ENCODE data around the gene TOMM70. TPM values are rescaled to one million over a fixed set of nuclear protein-coding genes. Genes with fewer than 3 reads are reported as not detected.

Gene TOMM70
- total RNA-seq, 2 experiments from 2014 or later: 38.9 to 46.9 TPM

DNA sequence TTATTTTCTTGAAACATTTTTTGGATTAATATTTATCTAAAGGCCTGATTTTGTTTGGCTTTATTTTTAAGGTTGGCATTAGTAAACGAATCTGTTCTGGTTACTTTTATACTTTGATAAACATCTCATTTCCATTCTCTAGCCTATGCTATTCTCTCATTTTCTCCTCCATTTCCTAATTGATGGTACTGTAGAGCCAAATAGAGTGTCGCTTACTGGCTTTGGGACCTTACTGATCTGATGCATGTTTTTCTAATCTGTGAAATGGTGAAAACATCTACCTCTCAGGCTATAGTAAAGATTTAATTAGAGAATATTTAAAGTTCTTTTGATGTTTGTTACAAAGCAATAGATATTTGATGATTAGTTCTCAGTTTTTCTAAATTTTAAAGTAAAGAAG lies 2.0 kb upstream of the TOMM70 start:
- H3K36me3 Mint-ChIP-seq: peaks cover 32% of the 10 kb centered on the region
- DNase-seq (no peak), ATAC-seq (no peak)
- peaks cover 48% of the 10 kb centered on the region for H3K4me1 Mint-ChIP-seq
- H3K4me3 Mint-ChIP-seq: peak overlapping the region; percentile 85
- H3K9me3 Mint-ChIP-seq (ENCODE audit: low read depth): peaks cover 10% of the 10 kb centered on the region
- peak overlapping the region; percentile 94 for H3K27ac Mint-ChIP-seq
- CTCF ChIA-PET: interaction anchor here (2.1 to 4.2 kb wide), 3 partner anchors 65 to 86 kb away, joined by 6 to 14 read pairs (median 10); partner anchors contain the start of gene NIT2
- H3K27me3 Mint-ChIP-seq: no peaks in the 10 kb centered on the region

DNA sequence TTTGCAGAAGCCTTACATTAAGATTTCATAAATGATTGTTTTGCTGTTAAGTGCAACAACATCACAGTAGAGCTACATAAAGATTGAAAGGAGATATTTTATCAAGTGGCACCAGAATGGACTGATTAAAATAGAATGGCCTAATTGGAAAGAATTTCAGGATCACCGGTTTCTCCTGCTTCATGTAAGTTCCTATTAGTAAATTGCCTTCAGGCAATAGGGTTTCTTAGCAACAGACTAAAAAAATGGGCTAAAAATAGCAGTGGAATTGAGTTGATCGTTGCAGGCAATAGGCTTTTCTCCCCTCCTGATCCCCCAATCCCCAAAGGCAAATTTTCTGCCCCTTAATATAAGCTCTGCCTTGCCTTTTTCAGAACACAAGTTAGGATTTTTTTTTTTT lies 1.4 kb upstream of the TOMM70 start:
- Mint-ChIP-seq H3K27ac (peak overlapping the region; percentile 94), H3K4me3 (peak overlapping the region; percentile 85), H3K4me1 (peaks cover 51% of the 10 kb centered on the region), H3K9me3 (ENCODE audit: low read depth) (peaks cover 4% of the 10 kb centered on the region), H3K27me3 (no peaks in the 10 kb centered on the region), H3K36me3 (peaks cover 28% of the 10 kb centered on the region)
- ATAC-seq (no peak), DNase-seq (no peak)
- CTCF ChIA-PET: interaction anchor here (0.8 to 4.2 kb wide), 7 partner anchors 65 to 584 kb away, joined by 3 to 14 read pairs (median 6); partner anchors contain the start of genes CMSS1 and NIT2

DNA sequence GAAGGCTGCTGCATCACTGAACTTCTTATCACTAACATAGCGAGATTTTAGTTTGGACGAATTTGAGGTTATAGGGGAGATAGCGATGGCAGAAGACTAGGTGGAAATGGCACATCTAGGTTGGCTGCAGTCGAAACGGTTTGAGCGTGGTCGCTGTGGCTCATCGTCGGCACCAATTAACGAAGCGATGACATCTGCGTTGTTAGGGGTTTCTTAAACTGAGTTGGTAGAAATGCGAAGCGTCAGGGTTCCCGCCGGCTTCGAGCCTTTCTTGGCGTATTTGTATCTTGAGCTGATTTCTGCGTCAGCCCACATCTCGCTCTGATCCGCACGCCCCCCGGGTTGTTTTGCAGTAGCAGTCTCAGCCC lies 769 bp upstream of the TOMM70 start:
- Mint-ChIP-seq H3K4me3 (peak overlapping the region; percentile 85), H3K9me3 (ENCODE audit: low read depth) (peaks cover 3% of the 10 kb centered on the region), H3K27me3 (no peaks in the 10 kb centered on the region), H3K36me3 (peaks cover 28% of the 10 kb centered on the region), H3K4me1 (peaks cover 54% of the 10 kb centered on the region), H3K27ac (peak overlapping the region; percentile 94)
- CTCF ChIA-PET: interaction anchor here (0.6 to 4.2 kb wide), 10 partner anchors 16 to 584 kb away, joined by 3 to 14 read pairs (median 4); partner anchors contain the start of genes CMSS1 and NIT2
- peak; percentile 20 for ATAC-seq
- DNase-seq: peak; percentile 76

DNA sequence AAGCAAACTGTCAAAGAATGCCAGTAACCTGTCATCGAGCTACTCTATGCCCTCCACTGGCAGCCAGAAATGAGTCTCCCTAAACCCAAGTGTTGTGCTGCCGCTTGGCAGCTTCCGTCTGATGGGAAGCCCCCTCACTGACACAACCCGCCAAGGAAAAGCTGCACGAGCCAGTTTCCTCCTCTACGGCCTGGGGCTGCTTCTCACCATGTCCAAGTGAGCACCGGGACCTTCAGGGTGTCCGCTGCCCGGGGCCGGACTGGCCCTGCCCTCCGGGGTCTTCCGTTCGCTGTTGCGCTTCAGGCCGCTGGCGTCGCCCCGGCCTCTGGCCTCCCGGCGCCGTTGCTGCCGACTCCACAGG lies 490 bp downstream of the TOMM70 start:
- peak overlapping the region; percentile 94 for H3K27ac Mint-ChIP-seq
- H3K36me3 Mint-ChIP-seq: peaks cover 28% of the 10 kb centered on the region
- peak; percentile 17 for ATAC-seq
- H3K9me3 Mint-ChIP-seq (ENCODE audit: low read depth): no peaks in the 10 kb centered on the region
- no peaks in the 10 kb centered on the region for H3K27me3 Mint-ChIP-seq
- H3K4me3 Mint-ChIP-seq: peak overlapping the region; percentile 85
- peaks cover 61% of the 10 kb centered on the region for H3K4me1 Mint-ChIP-seq
- peak; percentile 76 for DNase-seq
- CTCF ChIA-PET: interaction anchor here (4.2 kb wide), 1 partner anchor 66 kb away, joined by 14 read pairs; the partner anchor contains the start of gene NIT2

DNA sequence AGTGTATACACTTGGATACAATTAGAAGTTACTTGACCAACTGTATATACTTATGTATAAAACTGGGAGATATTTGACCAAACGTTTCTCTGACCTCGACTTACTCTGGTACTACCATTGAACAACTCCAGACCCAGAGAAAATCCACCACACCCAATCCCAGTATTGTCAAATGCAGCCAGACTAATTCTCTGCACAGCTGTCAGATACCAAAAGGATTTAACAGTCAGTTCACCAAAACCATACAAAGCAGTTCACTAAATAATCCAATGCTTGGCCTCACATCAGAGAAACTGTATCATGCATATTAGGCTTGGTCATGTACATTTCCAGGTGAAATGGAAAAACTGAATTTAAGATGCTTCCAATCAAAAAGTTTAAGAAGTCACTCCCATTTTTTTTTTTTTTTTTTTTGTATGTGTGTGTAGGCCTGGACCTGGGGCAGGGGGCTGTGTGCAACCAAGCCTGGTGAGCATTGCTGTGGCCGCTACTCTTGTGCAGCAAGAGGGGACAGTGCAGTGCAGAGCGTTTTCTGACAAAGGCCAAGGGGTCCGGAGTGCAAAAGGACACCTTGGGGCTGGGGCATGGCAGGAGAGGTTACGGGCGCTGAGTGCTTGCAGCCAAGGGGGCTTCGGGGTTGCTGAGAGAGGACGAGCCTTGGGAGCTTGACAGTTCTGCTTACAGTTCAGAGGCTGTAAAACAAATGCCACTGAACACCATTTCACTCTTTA lies 1.4 kb downstream of the TOMM70 start:
- Mint-ChIP-seq H3K27me3 (no peaks in the 10 kb centered on the region), H3K36me3 (peaks cover 26% of the 10 kb centered on the region), H3K27ac (peak overlapping the region; percentile 94), H3K4me1 (peaks cover 57% of the 10 kb centered on the region), H3K4me3 (peak overlapping the region; percentile 85), H3K9me3 (ENCODE audit: low read depth) (no peaks in the 10 kb centered on the region)
- ATAC-seq (no peak), DNase-seq (peak; percentile 40)
- CTCF ChIA-PET: interaction anchor here (0.7 to 4.2 kb wide), 3 partner anchors 61 to 65 kb away, joined by 3 to 14 read pairs (median 3); partner anchors contain the start of gene NIT2

DNA sequence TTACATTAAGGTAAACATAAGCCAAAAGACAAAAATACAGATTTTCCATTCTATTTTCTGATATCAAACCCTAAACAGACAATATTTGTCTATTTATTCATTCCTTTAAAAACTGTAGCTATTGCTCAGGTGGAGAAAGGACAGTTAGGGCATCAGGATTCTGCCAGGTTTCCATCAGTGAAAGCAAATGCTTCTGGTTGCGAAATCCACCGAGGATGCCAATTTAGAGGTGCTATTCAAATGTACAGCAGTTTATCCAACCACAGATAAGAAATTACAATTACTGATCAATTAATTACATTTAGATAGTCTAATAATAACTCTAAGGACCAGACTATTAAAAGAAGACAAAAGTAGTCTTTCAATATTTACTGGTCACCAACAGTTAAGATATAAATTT lies 3.9 kb downstream of the TOMM70 start:
- ATAC-seq (no peak), DNase-seq (no peak)
- Mint-ChIP-seq H3K27ac (no peak overlapping the region), H3K4me3 (no peak overlapping the region), H3K27me3 (no peaks in the 10 kb centered on the region), H3K4me1 (peaks cover 43% of the 10 kb centered on the region), H3K36me3 (peaks cover 33% of the 10 kb centered on the region), H3K9me3 (ENCODE audit: low read depth) (no peaks in the 10 kb centered on the region)
- CTCF ChIA-PET: no interaction called here

DNA sequence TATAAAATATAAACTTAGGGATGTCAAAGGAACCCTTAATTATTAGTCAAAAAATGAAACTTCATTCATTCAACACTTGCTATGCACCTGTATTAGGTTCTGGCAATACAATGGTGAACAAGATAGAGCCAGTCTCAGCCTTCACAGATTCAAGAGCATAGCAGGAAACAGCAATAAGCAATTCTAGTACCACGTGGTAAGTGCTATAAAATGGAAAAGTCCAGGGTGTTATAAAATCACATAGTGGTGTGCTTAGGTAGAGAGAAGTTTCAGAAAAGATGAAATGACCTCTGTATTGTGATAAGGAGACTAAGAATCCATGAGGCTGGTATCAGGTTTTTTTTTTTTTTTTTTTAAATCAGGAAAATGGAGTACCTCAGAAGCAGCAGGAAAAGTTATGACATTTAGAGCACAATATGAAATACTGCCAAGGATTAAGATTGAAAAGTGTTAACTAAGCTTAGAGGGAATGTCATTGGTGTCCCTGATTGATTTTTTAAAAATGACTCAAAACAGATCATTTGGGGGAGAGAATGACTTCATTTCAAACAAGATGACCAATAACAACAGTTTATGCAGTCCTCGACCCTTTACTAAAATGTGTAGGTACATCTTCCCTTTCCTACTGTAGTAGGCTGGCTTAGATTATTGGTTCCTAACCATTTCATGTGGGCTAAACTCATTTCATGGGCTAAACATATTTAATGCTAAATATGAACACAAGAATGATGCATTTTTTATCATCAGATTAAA lies 5.0 kb downstream of the TOMM70 start:
- no peaks in the 10 kb centered on the region for H3K27me3 Mint-ChIP-seq
- H3K27ac Mint-ChIP-seq: peak overlapping the region; percentile 41
- H3K4me1 Mint-ChIP-seq: peaks cover 43% of the 10 kb centered on the region
- CTCF ChIA-PET: interaction anchor here (1.4 kb wide), 1 partner anchor 79 kb away, joined by 3 read pairs; no protein-coding TSS in a partner anchor
- no peak for DNase-seq
- no peaks in the 10 kb centered on the region for H3K9me3 Mint-ChIP-seq (ENCODE audit: low read depth)
- peaks cover 38% of the 10 kb centered on the region for H3K36me3 Mint-ChIP-seq
- H3K4me3 Mint-ChIP-seq: no peak overlapping the region
- no peak for ATAC-seq

DNA sequence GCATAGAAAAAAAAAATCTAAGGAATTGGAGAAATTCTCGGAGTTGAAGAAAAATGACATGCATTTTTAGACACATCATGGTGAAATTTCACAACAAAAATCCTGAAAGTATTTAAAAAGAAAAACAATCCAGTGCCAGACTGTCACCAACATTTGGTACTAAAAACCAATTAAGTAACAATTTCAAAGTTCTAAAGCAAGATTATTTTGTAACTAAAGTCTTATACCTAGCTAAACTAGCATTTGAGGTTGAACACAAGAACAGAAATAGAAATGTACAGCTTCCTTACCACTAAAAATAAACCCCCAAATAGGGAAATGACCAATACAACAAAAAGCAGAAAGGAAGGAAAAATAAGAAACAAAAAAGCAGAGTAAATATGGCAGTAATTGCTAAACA lies 11.9 kb downstream of the TOMM70 start:
- Mint-ChIP-seq H3K4me3 (no peak overlapping the region), H3K27ac (no peak overlapping the region), H3K4me1 (peaks cover 9% of the 10 kb centered on the region), H3K9me3 (ENCODE audit: low read depth) (peaks cover 4% of the 10 kb centered on the region), H3K36me3 (peaks cover 54% of the 10 kb centered on the region), H3K27me3 (no peaks in the 10 kb centered on the region)
- ATAC-seq: no peak
- DNase-seq: no peak
- CTCF ChIA-PET: no interaction called here

DNA sequence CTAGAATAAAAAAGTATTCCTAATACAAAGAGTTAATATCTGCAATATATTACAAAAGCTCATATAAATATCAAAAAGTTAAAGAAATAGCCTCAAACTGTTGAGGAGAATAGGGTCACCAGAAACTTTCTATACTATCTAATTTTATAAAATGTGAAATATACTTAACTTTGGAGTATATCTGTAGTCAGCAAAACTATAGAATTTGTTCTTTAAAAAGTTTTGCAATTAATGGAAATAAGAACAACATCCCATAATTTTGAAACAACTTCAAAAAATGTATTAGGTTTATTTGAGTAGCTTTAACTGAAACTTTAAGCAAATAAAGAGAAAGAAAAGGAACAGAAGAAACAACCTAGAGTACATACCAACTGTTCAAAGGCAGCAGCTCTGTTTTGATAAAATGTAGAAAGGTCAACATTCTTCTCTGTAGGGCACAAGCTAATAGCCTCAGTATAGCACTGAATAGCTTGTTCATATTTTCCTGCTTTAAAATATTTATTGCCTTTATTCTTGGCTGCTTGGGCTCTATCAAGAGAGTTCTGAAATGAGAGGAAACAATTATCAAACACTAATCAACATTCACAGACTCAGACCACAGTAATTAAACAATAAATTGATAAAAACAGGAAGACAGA lies 14.3 kb downstream of the TOMM70 start:
- no peak overlapping the region for H3K4me3 Mint-ChIP-seq
- peaks cover 51% of the 10 kb centered on the region for H3K36me3 Mint-ChIP-seq
- CTCF ChIA-PET: interaction anchor here (1.0 to 1.8 kb wide), 3 partner anchors 15 to 70 kb away, joined by 3 to 6 read pairs (median 3); partner anchors contain the start of genes LNP1 and TOMM70
- DNase-seq (no peak), ATAC-seq (no peak)
- no peak overlapping the region for H3K27ac Mint-ChIP-seq
- H3K4me1 Mint-ChIP-seq: peaks cover 2% of the 10 kb centered on the region
- no peaks in the 10 kb centered on the region for H3K27me3 Mint-ChIP-seq
- H3K9me3 Mint-ChIP-seq (ENCODE audit: low read depth): peaks cover 4% of the 10 kb centered on the region

DNA sequence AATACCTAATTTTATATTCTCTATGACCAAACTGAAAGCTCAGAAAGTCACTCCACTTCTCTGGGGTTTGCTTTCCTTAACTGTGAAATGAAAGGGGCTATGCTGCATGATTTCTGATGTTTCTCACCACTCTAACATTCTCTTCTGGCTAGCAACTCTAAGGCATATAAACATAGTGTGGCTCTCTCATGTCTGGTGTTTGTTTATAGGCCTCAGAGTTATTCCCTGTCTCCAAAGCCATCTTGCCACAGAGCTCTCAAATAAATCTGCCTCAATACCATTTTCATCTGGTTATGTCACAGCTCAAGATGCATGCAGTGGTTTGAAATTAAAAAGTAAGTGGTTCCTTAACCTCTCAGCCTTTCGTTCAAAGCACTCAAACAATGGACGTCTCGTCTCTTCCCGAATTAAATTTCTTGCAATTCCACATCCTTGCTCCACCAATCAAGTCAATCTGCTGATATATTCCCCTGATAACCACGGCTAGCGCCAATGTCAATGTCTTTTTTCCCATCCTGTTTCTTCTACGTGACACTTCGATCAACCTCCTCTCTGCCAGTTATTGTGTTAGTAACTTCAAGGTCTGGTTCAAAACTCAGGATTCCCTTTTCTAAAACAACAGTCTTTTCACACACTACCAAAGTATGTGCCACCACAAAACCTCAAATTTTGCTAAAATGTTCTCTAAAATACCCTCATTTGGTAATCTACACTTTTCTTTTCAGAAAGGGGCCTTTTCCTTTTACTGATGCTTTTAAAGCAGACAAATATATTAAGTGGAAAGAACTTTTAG lies 16.0 kb downstream of the TOMM70 start:
- peaks cover 2% of the 10 kb centered on the region for H3K4me1 Mint-ChIP-seq
- DNase-seq (no peak), ATAC-seq (no peak)
- H3K36me3 Mint-ChIP-seq: peaks cover 53% of the 10 kb centered on the region
- H3K27ac Mint-ChIP-seq: no peak overlapping the region
- no peaks in the 10 kb centered on the region for H3K27me3 Mint-ChIP-seq
- H3K9me3 Mint-ChIP-seq (ENCODE audit: low read depth): peaks cover 4% of the 10 kb centered on the region
- H3K4me3 Mint-ChIP-seq: no peak overlapping the region
- CTCF ChIA-PET: interaction anchor here (0.9 to 1.8 kb wide), 2 partner anchors 25 to 68 kb away, joined by 3 to 6 read pairs; no protein-coding TSS in a partner anchor

DNA sequence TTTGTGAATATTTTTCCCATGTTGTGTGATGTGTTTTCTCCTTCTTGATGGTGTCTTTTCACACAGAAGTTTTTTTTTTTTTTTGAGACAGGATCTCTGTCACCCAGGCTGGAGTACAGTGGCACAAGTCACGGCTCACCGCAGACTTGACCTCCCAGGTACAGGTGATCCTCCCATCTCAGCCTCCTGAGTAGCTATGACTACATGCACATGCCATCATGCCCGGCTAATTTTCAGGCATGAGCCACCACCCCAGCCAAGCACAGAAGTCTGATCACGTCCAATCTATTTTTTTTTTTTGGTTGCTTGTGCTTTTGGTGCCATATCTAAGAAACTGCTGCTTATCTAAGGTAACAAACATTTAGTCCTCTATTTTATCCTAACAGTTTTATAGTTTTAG lies 24.6 kb downstream of the TOMM70 start:
- no peaks in the 10 kb centered on the region for H3K9me3 Mint-ChIP-seq (ENCODE audit: low read depth)
- H3K36me3 Mint-ChIP-seq: peaks cover 31% of the 10 kb centered on the region
- ATAC-seq (no peak), DNase-seq (no peak)
- no peaks in the 10 kb centered on the region for H3K27me3 Mint-ChIP-seq
- no peaks in the 10 kb centered on the region for H3K4me1 Mint-ChIP-seq
- CTCF ChIA-PET: no interaction called here
- no peak overlapping the region for H3K4me3 Mint-ChIP-seq
- no peak overlapping the region for H3K27ac Mint-ChIP-seq

DNA sequence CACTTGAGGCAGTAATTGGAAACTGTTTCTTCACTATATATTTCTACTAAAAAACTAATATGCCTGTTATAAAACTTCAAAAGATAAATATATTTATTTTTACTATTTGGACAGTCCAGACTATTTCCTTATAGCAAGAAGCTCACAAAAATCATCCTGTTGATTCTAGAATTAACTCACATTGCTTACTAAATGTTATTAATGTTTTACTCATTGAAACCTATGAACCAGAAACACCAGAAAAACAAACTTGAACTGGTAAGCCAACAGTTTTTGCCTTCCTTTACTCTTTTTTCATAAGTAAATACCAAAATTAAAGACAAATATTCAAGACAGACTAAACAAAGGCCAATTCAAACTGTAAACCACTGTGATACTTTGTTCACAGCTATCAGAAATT lies 26.4 kb downstream of the TOMM70 start:
- ATAC-seq: no peak
- CTCF ChIA-PET: interaction anchor here (0.9 kb wide), 1 partner anchor 88 kb away, joined by 4 read pairs; no protein-coding TSS in a partner anchor

More for the DNA sequence above, 26.4 kb downstream of the TOMM70 start:
- no peaks in the 10 kb centered on the region for H3K4me1 Mint-ChIP-seq
- no peak for DNase-seq
- H3K9me3 Mint-ChIP-seq (ENCODE audit: low read depth): no peaks in the 10 kb centered on the region
- H3K27ac Mint-ChIP-seq: no peak overlapping the region
- H3K36me3 Mint-ChIP-seq: peaks cover 25% of the 10 kb centered on the region
- no peak overlapping the region for H3K4me3 Mint-ChIP-seq
- H3K27me3 Mint-ChIP-seq: no peaks in the 10 kb centered on the region
